ENCODE results near the gene CTIF.

CTIF gene

DNA sequence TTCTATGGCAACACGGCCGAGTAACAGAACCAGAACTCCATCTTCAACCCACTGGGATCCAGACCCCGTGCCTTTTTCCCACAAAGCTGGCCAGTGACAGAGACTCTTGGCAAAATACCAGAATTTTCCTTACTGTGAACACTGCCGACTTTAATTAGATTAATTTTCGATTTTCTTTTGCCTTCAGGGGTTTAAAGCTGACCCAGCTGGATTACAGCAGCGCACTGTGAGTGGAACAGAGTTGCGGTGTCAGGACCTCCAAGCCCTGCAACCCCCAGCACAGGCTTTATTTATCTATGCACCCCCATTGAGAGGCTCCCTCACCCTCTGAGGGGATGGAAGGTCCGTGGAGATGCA lies 36.4 kb downstream of the CTIF start:
- DNase-seq (ENCODE audit: low spot score): no peak

DNA sequence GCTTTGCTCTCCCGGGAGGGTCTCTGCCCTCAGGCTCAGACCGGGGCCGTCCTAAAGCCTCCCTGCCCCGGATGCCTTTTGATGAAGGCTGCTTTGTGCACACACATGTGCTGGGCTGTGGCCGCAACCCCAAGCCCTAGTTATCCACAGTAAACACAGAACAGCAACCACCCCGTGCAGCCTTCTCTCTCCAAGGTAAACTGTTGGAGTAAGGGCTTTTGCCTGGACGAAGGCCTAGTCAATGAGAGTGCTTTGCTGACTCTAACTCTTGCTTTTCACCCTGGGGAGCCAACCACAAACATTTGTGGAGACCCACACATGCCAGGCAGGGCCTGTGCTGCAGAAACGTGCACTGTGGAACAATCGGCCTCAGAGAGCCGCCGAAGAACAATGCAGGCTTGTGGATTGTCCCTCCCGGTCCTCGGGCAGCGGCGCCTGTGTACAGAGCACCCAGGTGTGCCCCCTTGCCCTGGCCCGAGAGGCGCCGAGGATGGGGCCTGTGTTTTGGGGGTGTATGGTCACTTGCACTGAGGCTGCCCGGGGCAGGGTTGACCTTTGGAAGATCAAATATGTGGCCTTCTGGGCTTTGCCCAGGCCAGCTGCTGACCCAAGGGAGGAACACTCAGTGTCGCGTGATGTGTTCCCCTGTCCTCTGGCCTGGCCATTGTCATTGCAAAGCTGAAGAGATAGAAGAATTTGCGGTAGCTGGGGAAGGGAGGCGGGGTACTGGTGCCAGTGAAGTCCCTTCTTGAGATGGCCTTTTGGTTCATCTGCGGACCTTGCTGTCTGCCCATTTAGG lies 37.0 kb downstream of the CTIF start:
- no peak for DNase-seq (ENCODE audit: low spot score)

DNA sequence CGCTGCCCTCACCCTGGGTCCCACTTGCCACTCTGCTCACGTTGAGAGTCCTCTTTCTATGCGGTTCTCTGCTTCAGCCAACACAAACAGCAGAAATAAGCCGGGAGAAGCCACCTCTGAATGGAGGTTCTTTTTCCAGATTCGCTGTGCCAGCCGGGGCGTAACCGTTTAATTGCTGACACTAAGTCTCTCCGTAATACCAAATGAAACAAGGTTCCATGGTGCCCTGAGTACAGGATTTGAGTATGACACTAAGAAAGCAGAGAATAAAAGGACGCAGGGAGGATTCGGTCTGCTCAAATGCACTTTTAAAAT lies 37.6 kb downstream of the CTIF start:
- no peak for DNase-seq (ENCODE audit: low spot score)

DNA sequence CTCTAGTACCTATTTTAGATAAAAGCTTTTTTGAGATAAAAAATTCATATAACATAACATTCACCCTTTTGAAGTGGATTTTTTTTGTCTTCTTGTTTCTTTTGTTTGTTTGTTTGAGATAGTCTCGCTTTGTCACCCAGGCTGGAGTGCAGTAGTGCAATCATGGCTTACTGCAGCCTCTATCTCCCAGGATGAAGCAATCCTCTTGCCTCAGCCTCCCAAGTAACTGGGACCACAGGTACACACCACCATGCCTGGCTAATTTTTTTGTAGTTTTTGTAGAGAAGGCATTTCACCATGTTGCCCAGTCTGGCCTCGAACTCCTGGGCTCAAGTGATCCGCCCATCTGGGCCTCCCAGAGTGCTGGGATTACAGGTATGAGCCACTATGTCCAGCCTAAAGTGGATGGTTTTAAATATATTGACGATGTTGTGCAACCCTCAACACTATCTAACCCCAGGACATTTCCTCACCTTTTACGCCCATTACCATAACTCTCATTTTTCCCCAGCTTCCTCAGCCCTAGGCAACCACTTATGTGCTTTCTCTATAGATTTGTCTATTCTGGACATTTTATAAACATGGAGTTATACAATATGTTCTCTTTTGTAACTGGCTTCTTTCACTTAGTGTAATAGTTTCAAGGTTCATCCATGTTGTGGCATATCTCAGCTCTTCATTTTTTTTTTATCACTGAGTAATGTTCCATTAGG lies 38.8 kb downstream of the CTIF start:
- DNase-seq (ENCODE audit: low spot score): no peak

DNA sequence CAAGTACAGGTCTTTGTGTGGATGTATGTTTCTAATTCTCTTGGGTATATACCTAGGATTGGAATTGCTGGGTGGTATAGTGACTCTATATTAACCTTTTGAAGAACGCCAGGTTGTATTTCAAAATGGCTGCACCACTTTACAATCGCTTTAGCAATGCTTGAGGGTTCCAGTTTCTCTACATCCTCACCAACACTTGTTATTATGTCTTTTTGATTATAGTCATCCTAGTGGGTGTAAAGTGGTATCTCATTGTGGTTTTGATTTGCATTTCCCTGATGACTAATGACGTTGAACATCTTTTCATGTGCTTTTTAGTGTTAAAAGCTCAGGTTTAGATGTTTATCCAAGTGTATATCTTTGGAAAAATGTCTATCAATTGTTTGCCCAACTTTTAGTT lies 39.5 kb downstream of the CTIF start:
- no peak for DNase-seq (ENCODE audit: low spot score)

DNA sequence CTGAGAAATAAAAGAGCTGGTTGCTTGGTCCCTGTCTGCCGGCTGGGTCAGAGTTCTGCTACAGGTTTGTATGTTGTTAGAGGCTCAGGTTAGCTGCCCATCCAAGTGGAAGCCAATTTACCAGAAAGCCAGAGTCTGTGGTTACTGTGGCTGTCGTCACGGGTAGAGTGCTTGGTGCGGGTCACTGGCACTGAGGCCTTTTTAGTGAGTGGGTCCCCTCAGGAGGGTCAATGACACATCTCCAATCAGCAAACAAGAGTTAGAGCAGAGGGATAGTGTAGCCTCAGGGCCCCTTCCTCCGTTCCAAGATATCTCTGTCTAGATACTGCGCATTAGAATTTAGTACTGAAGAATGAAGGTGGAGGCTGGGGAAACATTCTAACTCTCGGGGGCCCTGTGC lies 41.2 kb downstream of the CTIF start:
- DNase-seq (ENCODE audit: low spot score): no peak

DNA sequence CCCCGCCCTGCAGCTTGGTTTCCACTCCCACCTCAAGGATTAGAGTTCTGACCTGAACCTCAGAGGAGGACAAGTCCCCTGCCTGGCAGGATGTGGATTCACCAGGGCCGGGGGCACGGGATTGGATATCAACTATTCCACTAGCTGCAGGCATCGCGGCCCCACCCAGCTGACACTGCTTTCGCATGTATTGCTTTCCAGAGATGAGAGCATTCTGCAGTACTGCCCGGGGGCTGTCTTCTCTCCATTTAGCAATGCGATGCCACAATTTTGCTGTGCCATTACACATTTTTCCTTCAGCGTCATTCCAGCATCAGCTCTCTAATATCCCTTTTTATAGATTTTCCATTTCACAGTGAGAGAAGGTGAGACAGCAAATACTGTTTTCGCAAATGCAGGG lies 42.0 kb downstream of the CTIF start:
- no peak for DNase-seq (ENCODE audit: low spot score)

DNA sequence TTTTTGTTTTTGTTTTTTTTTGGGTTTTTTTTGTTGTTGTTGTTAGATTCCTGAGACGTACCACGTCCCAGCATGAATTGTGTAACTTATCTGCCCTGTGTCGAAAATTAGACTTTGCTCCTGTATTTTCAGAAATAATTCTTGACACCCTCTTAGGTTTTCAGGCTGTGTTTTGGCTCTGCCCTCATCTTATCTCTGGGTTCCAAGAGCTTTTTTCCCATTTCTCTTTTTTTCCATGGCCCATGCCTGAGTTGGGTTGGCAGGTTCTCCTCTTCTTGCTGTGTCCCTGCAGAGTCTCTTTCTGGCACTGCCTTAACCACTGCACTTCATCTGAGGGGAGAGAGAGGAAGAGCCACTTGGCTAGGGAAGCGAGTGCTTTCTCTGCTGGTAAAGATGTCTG lies 42.4 kb downstream of the CTIF start:
- DNase-seq (ENCODE audit: low spot score): no peak

DNA sequence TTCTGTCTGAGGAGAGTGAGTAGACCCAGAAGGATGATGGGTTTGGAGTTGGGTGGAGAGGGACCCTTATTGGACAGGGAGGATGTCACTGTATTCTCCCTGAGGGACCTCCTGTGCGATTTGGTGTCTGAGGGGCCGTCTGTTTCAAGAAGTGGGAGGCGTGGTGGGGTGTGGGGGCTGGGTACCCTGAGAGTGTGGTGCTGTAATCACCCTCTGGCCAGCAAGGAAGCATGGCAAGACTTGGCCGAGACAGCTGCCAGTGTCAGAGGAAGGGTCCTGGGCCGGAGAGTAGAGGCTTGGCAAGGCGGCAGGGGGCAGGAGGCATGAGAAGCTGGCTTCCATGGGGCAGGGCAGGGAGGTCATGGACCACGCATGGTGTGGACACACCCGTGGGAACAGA lies 43.1 kb downstream of the CTIF start:
- DNase-seq (ENCODE audit: low spot score): no peak

DNA sequence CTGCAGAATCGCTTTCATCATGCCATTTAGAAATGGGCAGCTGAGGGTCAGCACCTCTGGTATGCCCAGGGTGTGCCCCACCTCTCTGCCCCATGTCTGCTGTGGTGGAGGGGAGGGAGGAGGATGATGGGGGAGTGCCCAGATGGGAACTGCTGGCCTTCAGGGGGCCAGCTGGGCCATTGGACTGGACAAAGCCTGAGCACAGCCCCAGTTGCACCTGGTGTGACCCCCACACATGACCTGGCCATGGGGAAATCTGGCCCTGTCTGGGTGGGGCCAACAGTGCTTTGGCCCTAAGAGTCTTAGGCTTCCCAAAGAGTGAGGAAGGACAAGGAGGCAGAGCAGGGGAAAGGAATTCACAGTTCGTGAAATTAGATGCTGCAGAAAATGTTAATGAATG lies 44.1 kb downstream of the CTIF start:
- no peak for DNase-seq (ENCODE audit: low spot score)

DNA sequence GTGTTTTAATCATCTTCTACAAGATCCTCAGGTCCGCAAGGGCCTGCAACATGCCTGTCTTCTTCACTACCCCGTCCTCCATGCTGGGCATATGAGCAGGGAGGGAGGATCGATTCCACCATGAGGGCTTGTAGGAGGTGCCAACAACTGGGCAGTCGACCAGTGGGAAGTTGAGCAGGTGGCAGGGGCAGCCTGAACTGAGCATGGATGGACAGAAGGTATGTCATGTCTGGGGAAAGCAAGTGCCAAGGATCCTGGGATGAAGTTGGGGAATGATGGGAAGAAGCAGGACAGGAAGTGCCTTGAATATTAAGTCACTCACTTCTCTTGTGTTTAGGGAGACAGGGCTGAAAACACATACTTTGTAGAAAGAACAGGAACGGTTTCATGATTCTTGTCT lies 44.7 kb downstream of the CTIF start:
- DNase-seq (ENCODE audit: low spot score): no peak

DNA sequence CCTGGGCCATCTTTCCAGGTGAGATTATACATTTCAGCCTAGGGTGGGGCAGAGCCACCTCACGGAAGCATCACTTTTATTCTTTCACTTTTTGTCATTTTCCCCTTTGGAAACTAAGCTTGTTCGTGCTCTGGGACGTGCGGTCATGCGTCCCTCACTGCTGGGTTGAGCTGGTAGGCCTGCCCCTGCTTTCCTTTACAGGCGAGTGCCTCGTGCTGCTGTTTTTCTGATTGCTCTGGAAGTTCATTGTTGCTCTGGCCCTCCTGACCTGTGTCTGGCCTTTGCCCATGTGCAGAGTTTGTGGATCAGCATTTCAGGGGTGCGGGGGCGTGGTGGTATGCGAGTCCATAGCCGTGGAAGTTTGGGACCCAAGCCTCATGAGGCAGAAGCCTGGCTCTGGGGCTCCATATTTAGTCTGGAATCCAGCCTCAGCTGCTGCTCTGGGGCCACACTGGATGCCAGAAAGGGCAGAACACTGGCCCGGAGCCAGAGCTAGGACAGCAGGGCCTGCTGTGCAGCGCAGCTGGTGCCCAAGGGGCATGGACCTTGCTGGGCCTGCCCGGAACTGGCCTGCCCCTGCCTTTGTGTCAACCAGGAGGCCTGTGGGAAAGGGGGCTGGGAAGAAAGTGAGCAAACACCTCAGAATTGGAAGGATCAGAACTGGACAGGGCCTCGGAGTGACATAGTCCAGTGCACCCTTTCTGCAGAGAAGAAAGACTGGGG lies 51.1 kb downstream of the CTIF start:
- DNase-seq (ENCODE audit: low spot score): no peak

DNA sequence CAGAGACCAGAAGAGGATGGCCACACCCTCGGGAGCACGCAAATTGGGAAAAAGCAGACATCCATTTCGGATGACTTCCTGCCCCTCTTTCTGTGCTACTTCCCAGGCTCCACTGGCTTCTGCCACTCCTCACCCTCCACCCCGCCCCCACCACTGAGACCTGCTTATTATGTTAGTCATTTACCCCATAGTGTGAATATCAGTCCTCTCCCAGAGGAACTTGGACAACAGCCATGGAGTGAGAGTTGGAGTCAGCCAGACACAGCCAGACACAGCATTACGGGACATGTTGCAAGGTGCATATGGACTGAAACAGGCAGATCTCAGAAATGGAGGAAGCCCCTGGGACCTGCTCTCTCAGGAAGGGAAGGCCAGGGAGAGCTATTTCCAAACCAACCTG lies 51.8 kb downstream of the CTIF start:
- no peak for DNase-seq (ENCODE audit: low spot score)

DNA sequence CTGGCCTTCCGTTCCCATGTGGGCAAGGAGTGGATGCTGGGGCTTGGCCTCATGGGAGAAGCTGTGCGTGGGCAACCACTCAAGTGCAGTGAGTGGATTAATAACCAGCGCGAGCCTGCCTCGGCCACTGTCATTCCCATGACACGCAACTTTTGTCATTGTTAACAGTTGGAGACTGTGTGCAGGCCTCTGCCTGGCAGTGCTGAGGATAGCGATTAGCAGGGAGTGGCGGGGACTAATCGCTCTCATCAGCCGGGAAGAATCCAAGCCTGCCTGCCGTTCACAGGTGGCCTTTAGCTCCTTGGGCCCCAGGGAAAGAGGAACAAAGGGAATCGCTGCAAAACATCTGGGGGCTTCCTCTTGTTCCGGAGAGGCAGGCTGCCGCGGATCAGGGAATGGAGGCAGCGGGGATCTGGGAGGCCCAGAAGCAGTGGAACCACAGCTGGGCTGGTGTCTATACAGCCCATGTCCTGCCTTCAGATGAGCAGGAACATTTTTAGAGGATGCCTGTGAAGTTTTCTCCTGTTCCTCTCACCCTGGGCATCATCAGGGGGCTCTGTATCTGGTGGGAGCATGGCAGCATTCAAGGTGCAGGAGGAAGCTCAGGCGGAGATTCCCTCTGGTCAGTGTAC lies 53.8 kb downstream of the CTIF start:
- no peak for DNase-seq (ENCODE audit: low spot score)

DNA sequence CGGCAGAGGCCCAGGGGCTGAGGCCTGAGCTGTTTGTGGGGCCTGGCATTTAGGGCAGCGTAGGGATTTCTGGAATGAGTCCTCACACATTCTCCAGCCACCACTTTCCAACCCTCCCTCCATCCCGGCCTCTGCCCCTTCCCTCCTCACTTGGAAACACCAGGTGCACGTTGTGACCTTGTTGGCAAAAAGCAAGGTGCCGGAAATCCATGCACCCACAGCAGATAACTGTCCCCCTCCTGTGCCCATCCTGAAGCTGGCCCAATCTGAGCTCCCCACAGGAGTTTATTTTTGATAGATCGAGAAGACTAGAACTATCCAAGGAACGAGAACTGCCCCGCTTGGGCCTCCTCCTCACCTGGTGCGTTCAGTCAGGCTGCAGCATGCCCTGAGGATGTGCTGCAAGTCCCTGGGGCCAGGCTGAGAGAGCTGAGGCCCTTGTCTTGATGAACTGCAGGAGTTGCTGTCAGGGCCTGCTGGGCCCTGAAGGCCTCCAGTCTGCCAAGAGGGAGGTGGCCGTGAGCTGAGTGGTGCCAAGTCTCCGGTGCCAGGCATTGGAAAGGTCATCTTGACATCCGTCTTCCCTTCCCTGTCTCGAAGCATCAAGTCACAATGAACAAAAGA lies 55.8 kb downstream of the CTIF start:
- DNase-seq (ENCODE audit: low spot score): no peak

DNA sequence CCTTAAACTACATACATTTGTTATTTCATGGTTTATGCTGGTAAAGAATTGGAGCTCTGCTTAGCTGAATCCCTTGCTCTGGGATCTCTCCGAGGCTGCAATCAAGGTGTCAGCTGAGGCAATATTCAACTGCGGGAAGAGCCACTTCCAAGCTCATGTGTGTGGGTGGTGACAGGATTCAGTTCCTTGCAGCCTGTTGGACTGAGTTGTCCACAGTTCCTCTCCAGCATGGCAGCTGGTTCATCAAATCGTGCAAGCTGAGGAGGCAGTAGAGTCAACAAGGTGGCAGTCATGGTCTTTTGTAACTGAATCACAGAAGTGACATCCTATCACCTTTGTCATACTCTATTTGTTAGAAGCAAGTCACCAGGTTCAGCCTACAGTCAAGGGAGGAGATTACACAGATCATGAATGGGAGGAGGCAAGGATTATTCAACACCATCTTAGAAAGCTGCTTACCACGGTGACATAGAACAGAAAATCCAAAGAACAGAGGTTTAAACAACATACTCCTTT lies 56.9 kb downstream of the CTIF start:
- DNase-seq (ENCODE audit: low spot score): no peak

DNA sequence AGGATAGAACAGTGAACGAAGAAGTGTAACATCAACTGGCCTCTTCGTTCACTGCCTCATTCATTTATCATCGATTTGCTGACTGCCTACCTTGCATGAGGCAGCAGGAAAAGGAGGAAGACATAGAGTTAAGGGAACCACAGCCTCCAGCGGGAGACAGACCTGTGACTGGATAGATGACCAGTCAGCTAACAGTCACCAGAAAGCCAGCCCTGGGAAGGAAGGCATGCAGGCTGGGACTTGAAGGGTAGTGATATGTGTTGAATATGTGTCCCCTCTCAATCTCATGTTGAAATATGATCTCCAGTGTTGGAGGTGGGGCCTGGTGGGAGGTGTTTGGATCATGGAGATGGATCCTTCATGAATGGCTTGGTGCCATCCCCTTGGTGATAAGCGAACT lies 58.3 kb downstream of the CTIF start:
- DNase-seq (ENCODE audit: low spot score): no peak

DNA sequence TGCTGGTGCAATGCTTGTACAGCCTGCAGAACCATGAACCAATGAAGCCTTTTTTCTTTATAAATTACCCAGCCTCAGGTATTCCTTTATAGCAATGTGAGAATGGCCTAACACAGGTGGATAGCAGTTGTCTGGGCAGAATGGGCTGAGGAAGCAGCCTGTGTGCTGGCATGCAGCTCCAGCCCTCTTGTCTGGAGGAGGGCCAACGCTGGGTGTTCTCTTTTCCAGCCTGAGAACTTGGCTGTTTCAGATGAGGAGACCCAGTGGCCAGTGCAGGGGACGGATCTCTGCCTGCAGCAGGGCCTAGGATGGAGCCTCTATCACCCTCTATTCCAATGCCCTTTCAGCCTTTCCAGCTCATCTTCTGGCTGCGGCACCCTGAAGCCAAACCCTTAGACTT lies 58.8 kb downstream of the CTIF start:
- DNase-seq (ENCODE audit: low spot score): no peak

DNA sequence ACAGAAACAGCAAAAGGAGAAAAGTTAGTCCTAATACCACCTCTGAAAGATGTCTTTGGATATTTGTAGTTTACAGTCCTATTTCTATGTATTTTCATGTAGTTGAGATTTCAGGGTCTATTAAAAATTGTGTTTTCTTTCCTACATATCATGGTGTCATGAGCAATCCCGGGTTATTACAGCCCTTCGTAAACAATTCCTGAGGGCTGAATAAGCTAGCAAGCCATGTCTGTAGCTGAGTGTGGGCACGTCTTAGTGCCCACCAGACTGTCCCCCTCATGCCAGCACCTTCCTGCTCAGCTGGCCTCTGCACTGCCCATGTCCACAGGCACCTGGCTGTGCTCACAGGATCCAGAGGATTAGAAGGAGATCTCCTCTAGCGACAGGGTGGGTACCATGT lies 60.6 kb downstream of the CTIF start:
- no peak for DNase-seq (ENCODE audit: low spot score)

DNA sequence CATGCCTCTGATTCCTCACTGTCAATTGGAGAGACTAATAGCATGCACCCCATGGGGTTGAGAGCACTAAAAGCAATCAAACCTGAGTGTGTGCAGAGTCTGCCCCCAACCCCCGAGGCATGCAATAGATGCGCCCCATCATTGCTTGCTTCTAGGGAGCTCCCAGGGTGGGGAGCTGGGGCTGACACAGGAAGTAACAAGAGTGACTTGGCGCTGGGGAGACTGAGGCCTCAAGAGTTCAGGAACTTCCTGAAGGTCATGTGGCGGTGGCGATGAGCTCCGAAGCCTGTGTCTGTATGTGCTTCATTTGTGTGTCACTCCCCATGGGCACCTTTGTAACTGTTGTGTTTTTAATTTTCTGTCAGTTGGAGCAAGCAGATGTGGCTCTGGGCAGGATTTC lies 61.2 kb downstream of the CTIF start:
- DNase-seq (ENCODE audit: low spot score): no peak

DNA sequence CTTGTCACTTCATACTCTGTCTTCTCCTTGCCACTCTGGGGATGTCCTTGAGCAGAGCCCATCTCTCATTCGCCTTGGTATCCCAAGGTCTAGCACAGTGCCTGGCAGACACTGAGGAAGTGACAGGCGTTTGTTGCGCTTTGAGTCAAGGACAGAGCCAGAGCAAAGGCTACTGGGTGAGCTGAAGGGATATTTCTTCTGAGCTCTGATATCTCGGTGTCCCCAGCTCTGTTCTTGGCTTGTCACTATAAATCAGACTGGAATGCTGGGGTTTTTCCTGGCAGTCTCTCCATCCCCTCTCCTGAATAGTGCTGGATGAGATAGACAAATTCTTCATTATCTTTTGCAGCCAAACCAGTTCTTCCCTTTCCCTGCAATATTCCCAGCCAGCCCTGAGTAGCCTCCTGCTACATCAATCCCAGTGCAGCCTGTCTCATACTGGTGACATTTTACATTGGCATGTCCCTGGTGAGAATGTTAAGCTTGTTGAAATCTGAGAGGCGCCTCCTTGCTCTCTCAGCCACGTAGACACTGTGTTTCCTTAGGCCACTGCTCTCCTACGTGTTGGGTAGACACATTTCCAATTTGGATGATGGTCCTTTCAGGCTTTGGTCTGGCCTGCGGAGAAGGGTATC lies 61.7 kb downstream of the CTIF start:
- no peak for DNase-seq (ENCODE audit: low spot score)

DNA sequence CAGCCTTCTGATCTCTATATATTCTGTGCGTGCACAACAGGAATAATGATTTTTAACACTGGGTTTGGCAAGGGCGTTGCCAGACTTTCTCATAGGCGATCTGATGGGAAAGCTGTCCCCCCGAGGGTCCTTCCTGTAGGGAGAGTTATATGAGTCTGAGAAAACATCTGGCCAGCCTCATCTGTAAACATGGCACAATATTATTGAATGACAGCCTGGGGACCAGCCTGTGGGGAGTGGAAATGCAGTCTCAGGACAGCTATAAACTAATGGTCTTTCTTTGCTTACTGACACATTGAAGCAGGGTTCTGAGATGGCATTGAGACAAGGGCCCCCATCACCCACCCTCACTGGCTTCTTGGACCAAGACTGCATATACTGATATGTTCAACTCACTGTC lies 62.5 kb downstream of the CTIF start:
- no peak for DNase-seq (ENCODE audit: low spot score)
